GM12878 (cell line): ENCODE results near the gene OR2B6.

ENCODE experiments used
- BCL11A ChIP-seq: IDR thresholded peaks from 2 replicates; pipeline ENCODE4 v1.6.1; 2011; ENCODE audit warnings: low read depth, low read length
- CTCF ChIP-seq, 3 experiments: IDR thresholded peaks in 2 of 3; conservative IDR thresholded peaks in 1 of 3; 2 replicates each; pipeline ENCODE4 v1.5.1; 2011; ENCODE audit warnings: low read depth in 3 of 3, low read length in 3 of 3, mild to moderate bottlenecking in 3 of 3, control low read depth in 2 of 3, moderate library complexity in 2 of 3, inconsistent platforms in 1 of 3, mixed read lengths in 1 of 3; ENCODE audit not compliant: control insufficient read depth in 2 of 3, insufficient read depth in 1 of 3; ENCODE audit errors: extremely low read depth in 1 of 3
- ELK1 ChIP-seq: IDR thresholded peaks from 2 replicates; pipeline ENCODE4 v1.6.1; 2012; ENCODE audit warnings: low read depth, low read length, improper control_type of control experiment
- KAT2A ChIP-seq: conservative IDR thresholded peaks from 2 replicates; pipeline ENCODE4 v1.6.1; 2011; ENCODE audit warnings: low read depth, low read length; ENCODE audit not compliant: control insufficient read depth
- MTA2 ChIP-seq: fragments of 450-650 bp; IDR thresholded peaks from 2 replicates; pipeline ENCODE4 v1.6.1; 2016; ENCODE audit warnings: low read depth, mild to moderate bottlenecking, moderate library complexity
- MYC ChIP-seq: IDR thresholded peaks from 2 replicates; pipeline ENCODE4 v1.6.1; 2011; ENCODE audit warnings: mild to moderate bottlenecking, low read length, moderate library complexity, inconsistent platforms; ENCODE audit not compliant: insufficient read depth, insufficient replicate concordance, insufficient read length, severe bottlenecking
- NFXL1 ChIP-seq: fragments of 450-650 bp; IDR thresholded peaks from 2 replicates; pipeline ENCODE4 v1.6.1; 2017; ENCODE audit warnings: antibody characterized with exemption, mild to moderate bottlenecking, borderline replicate concordance
- PBX3 ChIP-seq: IDR thresholded peaks from 2 replicates; pipeline ENCODE4 v1.6.1; 2011; ENCODE audit warnings: mild to moderate bottlenecking, low read depth, low read length, moderate library complexity; ENCODE audit not compliant: insufficient replicate concordance
- POLR2A ChIP-seq: IDR thresholded peaks from 2 replicates; pipeline ENCODE4 v1.6.1; 2011; ENCODE audit warnings: low read depth, mild to moderate bottlenecking, low read length
- RAD21 ChIP-seq: IDR thresholded peaks from 2 replicates; pipeline ENCODE4 v1.6.1; 2011; ENCODE audit warnings: mild to moderate bottlenecking, low read depth, low read length, moderate library complexity; ENCODE audit not compliant: insufficient read depth
- REST ChIP-seq: IDR thresholded peaks from 2 replicates; pipeline ENCODE4 v1.6.1; 2012; ENCODE audit warnings: mild to moderate bottlenecking, low read depth, low read length
- SUPT20H ChIP-seq: IDR thresholded peaks from 2 replicates; pipeline ENCODE4 v1.6.1; 2011; ENCODE audit warnings: low read depth, mild to moderate bottlenecking, low read length, moderate library complexity, borderline replicate concordance; ENCODE audit not compliant: control insufficient read depth
- USF2 ChIP-seq: IDR thresholded peaks from 2 replicates; pipeline ENCODE4 v1.6.1; 2011; ENCODE audit warnings: low read depth, low read length, improper control_type of control experiment, borderline replicate concordance
- ZNF24 ChIP-seq: fragments of 450-650 bp; IDR thresholded peaks from 2 replicates; pipeline ENCODE4 v1.6.1; 2017; ENCODE audit warnings: antibody characterized with exemption, mild to moderate bottlenecking

GRCh38 chr6:28000351-28001045 is 43.5 kb downstream of the OR2B6 start:
- TF ChIP-seq USF2 (no peak), CTCF (IDR thresholded peaks at IDR 0.05 in 2 of 3, conservative IDR thresholded peaks at IDR 0.05 in 1 of 3; ENCODE audit: control insufficient read depth in 2 of 3, extremely low read depth in 1 of 3, insufficient read depth in 1 of 3, low read depth in 3 of 3, low read length in 3 of 3) (no peak), SUPT20H (no peak), BCL11A (no peak), PBX3 (no peak), MTA2 (no peak), POLR2A (no peak), REST (no peak), KAT2A (no peak), ELK1 (no peak), MYC (no peak), ZNF24 (no peak), NFXL1 (no peak), RAD21 (no peak)
